Stimulated activated CD4-positive, alpha-beta T cell treated with anti-CD3 and anti-CD28 coated beads, Interleukin-4, amount 100 ng/mL, for 24 hours (primary cell): ENCODE measurements around the gene ABCB9.

Source experiments
- DNase-seq: peaks from one replicate; pipeline ENCODE4 v3.0.0-alpha.2; 2020

Gene ABCB9

GRCh38 chr12:122994781-122995502, 28.7 kb upstream of the ABCB9 start:
- DNase-seq = no peak

- no peak for DNase-seq
Measured at GRCh38 chr12:122994140-122994675, 27.9 kb upstream of the ABCB9 start.

GRCh38 chr12:122992386-122992785, 26.1 kb upstream of the ABCB9 start:
- DNase-seq = no peak

GRCh38 chr12:122991623-122992275, 25.5 kb upstream of the ABCB9 start:
- no peak for DNase-seq

- DNase-seq = no peak
Measured at GRCh38 chr12:122990961-122991622, 24.8 kb upstream of the ABCB9 start.

GRCh38 chr12:122990561-122990960, 24.3 kb upstream of the ABCB9 start:
- DNase-seq = no peak

- DNase-seq = no peak
Measured at GRCh38 chr12:122989874-122990419, 23.7 kb upstream of the ABCB9 start.

- no peak for DNase-seq
Measured at GRCh38 chr12:122989225-122989839, 23.1 kb upstream of the ABCB9 start.

GRCh38 chr12:122988612-122989212, 22.4 kb upstream of the ABCB9 start:
- no peak for DNase-seq

- DNase-seq = no peak
Measured at GRCh38 chr12:122988036-122988435, 21.8 kb upstream of the ABCB9 start.

GRCh38 chr12:122987086-122987951, 21.1 kb upstream of the ABCB9 start:
- no peak for DNase-seq

- no peak for DNase-seq
Measured at GRCh38 chr12:122986258-122986871, 20.1 kb upstream of the ABCB9 start.

- DNase-seq = no peak
Measured at GRCh38 chr12:122985338-122986257, 19.3 kb upstream of the ABCB9 start.

- no peak for DNase-seq
Measured at GRCh38 chr12:122984612-122985337, 18.5 kb upstream of the ABCB9 start.

GRCh38 chr12:122983789-122984515, 17.7 kb upstream of the ABCB9 start:
- DNase-seq = no peak

GRCh38 chr12:122982963-122983788, 16.9 kb upstream of the ABCB9 start:
- no peak for DNase-seq

GRCh38 chr12:122982477-122982815, 16.2 kb upstream of the ABCB9 start:
- DNase-seq = no peak
